GM10847 (cell line): ENCODE results near the gene AKAP13.

Source experiments
- POLR2A ChIP-seq: IDR thresholded peaks from 2 replicates; pipeline ENCODE4 v1.6.1; 2011; ENCODE audit not compliant: insufficient read length; ENCODE audit errors: extremely low read depth

The AKAP13 gene

DNA sequence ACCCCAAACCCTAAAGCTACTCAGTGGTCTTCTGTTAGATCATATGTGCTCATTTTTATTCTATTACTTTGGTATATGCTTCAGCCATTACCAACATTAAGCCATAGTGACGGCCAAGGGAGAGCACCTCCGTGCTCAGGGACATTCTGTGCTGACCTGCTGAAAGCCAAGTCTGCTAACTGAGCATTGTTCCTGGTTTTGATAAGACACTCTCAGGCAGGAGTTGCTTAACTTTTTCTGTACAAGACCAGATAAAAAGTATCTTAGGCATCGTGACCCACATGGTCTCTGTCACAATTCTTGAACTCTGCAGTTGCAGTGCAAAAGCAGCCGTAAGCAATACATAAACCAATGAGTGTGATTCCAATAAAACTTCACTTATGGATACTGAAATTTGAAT, 313.7 kb downstream of the AKAP13 start:
- no peak for TF ChIP-seq POLR2A

GRCh38 chr15:85700767-85701166, 320.4 kb downstream of the AKAP13 start:
- no peak for TF ChIP-seq POLR2A

DNA sequence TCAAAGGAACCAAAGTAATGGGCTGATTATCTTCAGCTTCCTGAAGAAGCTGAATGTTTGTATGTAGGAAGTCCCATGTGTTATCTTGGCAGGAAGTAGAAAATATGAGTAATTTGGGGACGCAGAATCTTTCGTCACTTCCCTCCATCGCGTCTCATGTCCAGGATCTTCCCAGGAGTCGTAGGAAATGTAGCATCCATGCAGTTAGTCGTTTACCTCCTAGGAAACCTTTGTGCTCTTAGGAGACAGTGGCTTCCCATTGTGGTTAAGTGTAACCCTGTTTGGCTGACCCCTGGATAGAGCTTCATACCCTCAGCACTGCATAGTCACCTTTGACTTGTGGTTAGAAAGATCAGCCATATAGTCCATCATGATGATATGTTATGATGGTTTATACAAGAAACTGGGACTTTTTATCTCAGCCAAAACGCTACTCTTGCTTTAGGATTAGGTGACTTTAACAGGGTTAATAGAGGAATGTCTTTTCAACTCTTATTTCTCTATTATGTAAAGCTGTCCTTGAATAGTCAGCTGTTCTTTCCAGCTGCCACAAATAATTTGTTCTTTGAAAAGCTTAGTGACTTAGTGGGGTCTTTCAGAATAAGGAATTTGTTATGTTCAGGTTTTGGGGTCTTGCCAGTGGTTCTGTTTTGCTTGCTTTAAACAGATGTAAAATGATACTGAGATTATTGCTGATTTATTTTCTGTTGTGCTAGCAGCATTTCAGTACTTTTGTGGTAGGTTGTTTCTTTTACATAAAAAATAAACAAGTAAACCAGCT, 322.1 kb downstream of the AKAP13 start:
- no peak for TF ChIP-seq POLR2A

DNA sequence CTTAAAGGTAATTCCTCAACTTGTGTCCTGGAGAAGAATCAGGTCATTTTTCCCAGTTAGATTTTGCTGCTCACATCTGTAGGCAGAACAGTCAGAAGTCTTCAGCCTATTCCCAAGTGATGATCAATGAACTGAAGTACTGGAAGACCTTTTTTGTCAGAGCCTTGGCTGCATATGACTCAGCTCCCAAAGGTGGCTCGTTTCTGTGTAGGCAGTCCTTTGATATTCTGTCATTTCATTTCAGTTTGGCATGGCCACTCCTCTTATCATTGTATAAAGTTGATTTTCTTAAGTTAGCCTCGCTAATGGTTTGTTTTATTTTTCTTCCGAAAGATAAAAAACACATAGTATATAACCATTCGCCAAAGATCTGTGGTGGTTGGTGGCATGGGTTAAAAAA, 323.7 kb downstream of the AKAP13 start:
- TF ChIP-seq POLR2A, result no peak

GRCh38 chr15:85704720-85705429, 324.5 kb downstream of the AKAP13 start:
- TF ChIP-seq POLR2A, result no peak

DNA sequence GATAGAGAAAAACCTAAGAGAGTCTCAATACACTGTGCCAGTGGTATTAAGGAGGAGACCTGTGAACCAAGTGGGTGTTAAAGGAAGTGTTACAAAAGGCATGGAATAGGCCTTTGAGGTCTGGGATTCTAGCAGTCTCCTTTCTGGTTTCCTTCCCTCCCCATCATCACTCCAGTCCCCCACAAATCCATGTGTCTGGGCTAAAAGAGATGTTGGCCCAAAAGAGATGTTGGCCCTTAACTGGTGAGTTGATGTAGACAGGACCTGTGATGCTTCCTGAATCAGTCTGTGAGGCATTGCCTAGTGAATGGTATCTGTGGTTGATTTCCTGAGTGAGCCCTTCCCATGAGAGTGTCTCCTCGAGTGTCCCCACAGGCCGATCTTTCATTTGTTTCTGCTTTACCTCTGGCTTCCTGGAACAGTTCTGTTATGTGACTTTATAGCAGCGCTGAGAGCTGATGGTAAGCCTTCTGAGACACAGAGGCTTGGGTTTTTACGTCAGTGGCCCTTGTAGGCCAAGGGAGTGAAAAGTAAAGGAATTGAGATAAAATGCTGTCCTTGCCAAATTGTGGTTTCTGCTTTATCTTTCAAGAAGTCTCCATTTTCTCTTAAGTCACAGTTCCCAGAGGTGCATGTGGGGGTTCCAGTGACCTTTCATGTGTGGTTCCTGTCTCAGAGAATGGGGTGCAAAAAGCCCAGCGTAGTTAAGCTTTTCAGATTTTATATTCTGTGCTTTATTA, 326.5 kb downstream of the AKAP13 start:
- no peak for TF ChIP-seq POLR2A

DNA sequence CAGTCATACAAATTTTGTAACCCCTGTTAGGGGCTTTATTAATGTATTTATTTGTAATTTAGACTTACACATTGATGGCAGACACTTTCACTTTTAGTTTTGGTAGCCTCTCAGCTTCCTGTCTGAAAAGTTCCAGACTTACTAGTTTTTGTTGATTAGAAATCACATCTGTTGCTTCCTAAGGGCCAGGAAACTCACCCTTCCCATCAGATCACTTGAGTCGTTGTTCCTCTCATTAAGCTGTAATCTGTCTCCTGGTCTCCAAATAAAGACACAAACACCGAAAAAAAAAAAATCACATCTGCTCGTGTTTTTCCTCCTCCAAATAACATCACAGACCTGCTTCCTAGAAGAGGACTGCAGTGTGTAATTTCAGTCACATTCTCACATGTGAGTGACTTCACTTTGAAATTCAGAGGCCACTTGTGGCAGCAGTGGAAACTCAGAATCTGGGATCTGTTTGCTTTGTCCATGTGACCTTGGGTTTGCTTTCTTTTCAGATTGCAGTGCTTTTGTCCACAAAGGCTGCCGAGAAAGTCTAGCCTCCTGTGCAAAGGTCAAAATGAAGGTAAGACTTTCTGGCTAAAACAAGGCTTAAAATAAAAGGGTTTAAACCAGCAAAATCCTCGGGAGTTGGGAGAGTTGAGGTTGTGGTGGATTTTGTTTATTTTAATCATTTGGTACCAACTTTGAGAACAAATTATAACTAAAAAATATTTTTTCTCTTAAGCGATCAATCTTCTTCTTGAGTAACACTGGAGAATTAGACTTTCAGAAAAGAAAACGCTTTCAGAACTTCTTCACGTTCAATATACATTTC, 327.3 kb downstream of the AKAP13 start:
- no peak for TF ChIP-seq POLR2A

DNA sequence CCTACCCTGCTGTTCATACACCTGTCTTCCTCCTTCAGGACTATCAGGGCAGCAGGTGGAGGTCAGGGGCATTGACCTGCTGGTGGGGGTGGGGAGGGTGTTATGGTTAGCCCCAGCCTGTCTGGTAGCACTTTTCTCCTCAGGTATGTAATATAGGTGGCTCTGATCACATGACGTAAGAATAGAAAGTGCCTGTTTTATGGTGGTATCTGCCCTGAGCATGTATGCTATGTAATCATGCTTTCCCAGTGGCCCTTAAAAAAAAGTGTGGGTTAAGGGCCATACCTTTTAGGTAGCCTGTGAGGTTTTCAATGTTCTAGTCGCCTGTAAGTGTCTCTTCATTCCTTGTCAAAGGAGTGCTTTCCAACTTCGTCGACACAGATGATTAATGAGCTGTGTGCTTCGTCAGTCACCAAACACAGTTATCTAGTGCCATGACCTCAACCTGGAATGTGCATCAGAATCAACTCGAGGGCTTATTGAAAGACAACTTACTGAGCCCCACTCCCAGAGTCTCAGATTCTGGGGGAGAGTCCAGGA, 328.1 kb downstream of the AKAP13 start:
- TF ChIP-seq POLR2A, result no peak

GRCh38 chr15:85709250-85709649, 328.8 kb downstream of the AKAP13 start:
- TF ChIP-seq POLR2A, result no peak

DNA sequence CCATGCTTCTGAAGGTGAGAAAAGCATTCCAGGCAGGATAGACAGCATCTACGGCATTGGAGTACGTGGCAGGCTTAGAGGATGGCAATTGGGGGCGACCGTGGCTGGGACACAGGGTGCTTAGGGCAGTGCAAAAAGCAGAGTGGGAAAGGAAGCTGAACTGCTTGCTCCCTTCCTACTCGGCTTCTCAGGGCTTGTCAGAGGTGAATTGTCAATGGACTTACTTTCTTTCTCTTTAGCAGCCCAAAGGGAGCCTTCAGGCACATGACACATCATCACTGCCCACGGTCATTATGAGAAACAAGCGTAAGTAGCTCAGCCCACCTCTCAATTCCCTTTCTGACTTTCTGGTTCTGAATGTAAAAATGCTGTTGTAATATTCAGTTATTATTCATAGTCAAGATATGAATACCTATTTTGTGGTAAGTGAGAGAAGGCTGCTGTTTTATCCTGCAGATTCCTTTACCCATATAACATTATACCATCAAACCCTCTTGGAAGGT, 330.0 kb downstream of the AKAP13 start:
- TF ChIP-seq POLR2A, result no peak

- no peak for TF ChIP-seq POLR2A
These were observed 331.3 kb downstream of the AKAP13 start for GRCh38 chr15:85711580-85712192.

DNA sequence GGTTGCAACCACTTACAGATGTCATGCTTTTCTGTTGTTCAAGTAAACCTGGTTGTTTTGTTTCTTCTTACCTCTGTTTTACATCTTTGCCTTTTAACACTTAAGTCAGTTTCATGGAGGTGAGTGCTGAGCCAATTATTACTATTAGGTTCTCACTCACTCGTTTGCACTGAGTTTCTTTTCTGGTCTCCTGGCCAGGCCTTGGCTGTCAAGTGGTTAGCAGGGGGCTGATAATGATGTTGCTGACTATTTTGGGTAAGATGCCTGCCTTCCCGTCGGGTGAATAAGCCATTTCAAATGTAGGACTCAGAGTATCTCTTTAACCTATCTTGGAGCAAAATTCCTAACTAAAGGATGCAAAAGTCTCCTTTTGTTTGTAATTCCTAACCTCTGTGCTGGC, 335.9 kb downstream of the AKAP13 start:
- TF ChIP-seq POLR2A, result no peak

- no peak for TF ChIP-seq POLR2A
These were observed 336.8 kb downstream of the AKAP13 start for GRCh38 chr15:85717212-85717611.

DNA sequence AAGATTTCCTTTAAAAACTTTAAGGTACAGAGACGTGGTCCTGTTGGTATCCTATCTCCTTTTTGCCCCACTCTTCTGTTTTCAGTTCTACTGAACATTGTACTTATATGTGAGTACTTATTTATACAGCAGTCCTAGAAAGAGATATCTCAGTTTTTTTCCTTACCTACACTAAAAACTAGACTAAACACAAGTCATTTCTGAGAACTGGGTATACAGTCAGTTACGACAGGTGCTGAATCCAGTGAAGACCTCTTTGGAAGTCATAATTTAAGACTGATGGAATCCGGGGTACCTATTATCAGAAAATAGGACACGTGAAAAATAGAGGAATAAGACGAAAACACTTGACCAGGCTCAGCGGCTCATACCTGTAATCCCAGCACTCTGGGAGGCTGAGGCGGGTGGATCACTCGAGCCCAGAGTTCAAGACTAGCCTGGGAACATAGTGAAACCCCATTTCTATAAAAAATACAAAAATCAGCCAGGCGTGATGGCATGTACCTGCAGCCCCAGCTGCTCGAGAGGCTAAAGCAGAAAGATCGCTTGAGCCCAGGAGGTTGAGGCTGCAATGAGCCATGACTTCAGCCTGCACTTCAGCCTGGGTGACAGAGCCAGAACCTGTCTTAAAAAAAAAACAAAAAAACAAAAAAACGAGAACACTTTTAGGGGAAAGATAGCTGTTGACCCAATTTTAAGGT, 338.0 kb downstream of the AKAP13 start:
- TF ChIP-seq POLR2A, result no peak
